Medulla oblongata (tissue), 1 donor: ENCODE measurements around the gene GAP43.

Experiments used
- DNase-seq: peaks from one replicate; pipeline ENCODE4 v3.0.0-alpha.2; 2015; ENCODE audit errors: extremely low spot score

GAP43 gene

GRCh38 chr3:115760716-115761115, 137.4 kb downstream of the GAP43 start:
- no peak for DNase-seq

- DNase-seq, result no peak
These were observed 138.6 kb downstream of the GAP43 start for GRCh38 chr3:115761927-115762305.

- DNase-seq, result no peak
These were observed 143.5 kb downstream of the GAP43 start for GRCh38 chr3:115766587-115767482.

GRCh38 chr3:115768661-115769060, 145.4 kb downstream of the GAP43 start:
- DNase-seq, result no peak
